Activated T-helper 1 cell treated with anti-CD3 and anti-CD28 coated beads, Interleukin-2, amount 50 U/mL, for 16 hours (primary cell): ENCODE measurements around the gene GRM4.

Experiments used
- DNase-seq, 2 donors: peaks; one replicate each; pipeline ENCODE4 v3.0.0-alpha.2; 2020; ENCODE audit warnings: low read depth in 1 of 2, low spot score in 1 of 2

GRM4 gene

DNA sequence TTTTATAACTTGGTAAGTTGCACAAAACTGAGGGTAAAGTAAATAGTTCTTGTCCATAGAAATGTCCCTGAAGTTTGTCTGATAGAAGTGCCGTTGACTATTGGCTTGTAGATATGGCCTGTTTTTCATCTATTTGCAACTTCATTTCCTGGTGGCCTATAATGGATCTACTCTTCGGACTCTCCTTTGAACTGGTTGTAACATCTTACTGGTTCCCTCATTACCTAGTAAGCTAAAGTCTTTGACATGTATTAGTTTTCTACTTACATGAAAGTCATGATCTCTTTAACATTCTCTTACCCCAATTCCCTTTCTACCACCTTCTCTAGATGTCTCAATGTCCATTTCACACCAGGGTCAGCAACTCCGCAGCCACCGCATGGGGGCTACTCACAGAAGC lies 146.3 kb downstream of the GRM4 start:
- no peak for DNase-seq

DNA sequence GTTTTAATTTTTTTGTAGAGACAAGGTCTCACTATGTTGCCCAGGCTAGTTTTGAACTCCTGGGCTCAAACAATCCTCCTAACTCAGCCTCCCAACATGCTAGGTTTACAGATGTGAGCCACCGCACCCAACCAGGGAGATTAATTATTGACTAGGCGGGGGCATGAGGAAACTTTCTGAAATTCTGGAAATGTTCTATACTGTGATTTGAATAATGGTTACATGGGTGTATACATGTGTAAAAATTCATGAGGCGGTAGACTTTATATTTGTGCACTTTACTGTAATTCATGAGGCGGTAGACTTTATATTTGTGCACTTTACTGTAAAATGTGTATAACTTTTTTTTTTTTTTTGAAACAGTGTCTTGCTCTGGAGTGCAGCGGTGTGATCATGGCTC lies 147.2 kb downstream of the GRM4 start:
- no peak for DNase-seq

- no peak for DNase-seq
Observed at GRCh38 chr6:33997265-33997664, 148.6 kb downstream of the GRM4 start.

DNA sequence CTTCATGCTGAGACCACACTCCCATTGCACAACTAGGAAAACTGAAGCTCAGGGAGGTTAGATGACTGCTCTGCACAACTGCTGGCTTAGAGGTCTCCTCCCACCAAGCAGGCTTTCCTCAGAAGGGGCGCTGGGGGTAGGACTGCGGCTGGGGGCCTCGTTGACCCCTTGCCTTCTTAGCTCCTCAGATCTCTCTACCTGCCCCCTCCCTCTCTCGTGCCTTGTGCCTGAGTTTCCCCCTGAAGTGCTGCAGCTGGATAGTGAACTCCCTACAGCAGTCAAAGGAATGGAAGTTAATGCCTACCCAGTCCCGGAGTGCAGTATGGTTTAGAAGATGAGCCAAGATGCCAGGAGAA lies 149.8 kb downstream of the GRM4 start:
- DNase-seq = no peak

DNA sequence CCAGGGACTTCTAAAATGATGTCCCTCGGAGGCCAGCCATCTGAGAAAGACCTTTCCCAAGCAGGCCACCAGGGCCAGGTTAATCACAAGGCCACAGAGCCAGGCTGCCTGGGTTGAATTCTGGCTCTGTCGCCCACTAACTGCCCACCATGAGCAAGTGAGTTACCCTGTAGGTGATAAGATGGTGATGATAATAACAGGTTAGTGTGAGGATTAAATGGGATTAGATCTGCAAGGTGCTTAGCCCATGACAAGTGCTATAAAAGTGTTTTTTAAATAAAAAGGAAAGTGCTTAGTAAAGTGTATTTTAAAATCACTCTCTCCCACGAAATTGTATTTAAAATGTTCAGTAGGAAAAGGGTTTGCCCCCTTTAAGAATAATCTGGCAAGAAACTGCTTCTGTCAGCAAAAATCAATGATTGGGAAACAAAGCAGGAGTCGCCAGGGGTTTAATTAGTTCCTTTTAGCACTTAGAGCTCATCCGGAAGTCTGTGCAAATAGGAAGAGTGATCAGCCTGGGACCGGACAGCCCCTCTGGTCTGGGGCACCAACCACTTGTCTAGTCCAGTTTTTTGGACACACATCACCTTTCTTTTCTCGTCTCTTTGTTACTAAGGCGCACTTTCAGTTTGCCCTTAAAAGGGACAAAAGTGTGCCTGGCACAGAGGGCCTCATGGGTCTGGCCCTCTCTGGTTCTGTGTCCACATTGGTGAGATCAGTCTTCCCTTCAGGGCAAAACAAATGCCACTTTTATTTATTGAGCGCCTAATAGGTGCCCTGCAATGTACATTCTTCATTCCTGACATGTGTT lies 150.4 kb downstream of the GRM4 start:
- no peak for DNase-seq

- DNase-seq = no peak
Observed at GRCh38 chr6:33994472-33995308, 151.2 kb downstream of the GRM4 start.

- DNase-seq = no peak
Observed at GRCh38 chr6:33993653-33994471, 152.0 kb downstream of the GRM4 start.

- DNase-seq = no peak
Observed at GRCh38 chr6:33993091-33993490, 152.8 kb downstream of the GRM4 start.

GRCh38 chr6:33992191-33992590 lies 153.7 kb downstream of the GRM4 start:
- DNase-seq = no peak

DNA sequence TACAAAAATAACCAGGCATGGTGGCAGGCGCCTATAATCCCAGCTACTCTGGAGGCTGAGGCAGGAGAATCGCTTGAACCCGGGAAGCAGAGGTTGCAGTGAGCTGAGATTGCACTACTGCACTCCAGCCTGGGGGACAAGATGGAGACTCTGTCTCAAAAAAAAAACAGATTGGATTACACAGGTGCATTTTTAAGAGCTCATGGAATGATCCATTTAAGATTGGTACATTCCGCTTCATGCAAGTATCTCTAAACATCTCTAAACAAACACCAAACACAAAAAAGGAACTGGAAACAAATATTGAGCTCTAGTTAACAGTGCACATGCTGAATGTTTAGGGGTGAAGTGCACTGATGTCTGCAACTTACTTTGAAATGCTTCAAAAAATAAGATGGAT lies 154.3 kb downstream of the GRM4 start:
- DNase-seq = no peak

GRCh38 chr6:33990061-33990541 lies 155.8 kb downstream of the GRM4 start:
- DNase-seq = no peak

- no peak for DNase-seq
Observed at GRCh38 chr6:33989016-33989854, 156.7 kb downstream of the GRM4 start.

DNA sequence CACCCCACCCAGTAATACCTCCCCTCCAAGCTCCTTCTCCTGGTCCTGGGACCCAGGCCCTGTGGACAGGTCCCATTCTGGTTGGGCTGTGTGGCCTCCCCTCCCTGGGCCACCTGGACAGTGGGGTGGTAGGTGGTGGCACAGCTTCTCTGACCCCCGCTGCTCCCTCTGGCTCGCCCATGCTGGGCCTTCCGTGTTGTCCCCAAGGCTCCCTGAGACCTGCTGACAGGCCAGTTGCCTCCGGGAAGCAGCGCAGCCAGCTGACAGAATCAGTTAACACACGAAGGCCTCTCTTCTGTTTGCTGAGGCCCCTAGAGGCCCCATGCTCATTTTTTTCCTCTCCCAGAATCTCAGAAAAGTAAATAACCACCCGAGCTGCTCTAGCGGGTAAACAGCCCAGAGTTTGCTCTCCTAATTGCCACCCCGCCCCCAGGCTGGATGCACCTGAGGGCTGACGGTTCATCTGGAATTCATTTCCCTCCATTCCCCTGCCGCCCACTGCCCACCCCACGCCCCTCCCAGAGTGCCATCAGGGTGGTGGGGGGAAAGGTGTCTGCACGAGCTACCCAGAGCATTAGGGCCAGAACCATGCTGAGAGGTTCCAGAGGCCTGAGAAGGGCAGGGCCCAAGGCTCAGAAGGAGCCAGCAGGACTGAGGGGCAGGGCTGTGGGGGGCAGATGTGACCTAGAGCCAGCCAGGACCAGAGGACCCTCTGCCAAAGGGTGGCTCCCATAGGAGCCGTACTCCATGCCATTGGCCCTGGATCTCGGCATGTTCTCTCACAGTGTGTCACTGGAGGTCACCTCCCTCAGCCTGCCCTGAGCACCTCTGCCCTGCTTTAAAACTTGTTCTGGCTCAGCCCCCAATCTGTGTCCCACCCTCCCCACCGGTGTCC lies 157.5 kb downstream of the GRM4 start:
- DNase-seq = no peak

DNA sequence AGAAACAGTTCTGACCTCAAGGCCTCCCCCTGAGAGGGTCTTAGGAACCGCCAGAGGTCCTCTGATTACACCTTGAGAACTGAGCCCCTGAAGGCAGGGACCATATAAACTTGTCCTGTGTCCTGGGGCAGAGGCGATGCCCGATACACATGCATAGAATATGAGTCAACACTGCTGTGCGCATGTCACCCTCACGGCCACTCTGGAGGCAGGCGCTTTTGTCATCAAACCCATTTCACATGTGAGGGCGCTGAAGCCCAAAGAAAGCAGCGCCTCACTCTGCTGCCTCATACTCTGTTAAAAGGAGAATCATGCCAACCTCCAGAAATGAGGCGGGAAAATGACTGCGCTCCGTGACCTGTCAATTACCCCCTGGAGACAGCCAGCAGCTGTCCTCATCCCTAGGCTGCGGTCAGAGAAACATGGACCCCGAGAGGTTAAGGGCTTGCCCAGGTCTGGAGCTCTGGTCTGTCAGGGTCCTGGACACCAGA lies 158.3 kb downstream of the GRM4 start:
- DNase-seq = no peak

DNA sequence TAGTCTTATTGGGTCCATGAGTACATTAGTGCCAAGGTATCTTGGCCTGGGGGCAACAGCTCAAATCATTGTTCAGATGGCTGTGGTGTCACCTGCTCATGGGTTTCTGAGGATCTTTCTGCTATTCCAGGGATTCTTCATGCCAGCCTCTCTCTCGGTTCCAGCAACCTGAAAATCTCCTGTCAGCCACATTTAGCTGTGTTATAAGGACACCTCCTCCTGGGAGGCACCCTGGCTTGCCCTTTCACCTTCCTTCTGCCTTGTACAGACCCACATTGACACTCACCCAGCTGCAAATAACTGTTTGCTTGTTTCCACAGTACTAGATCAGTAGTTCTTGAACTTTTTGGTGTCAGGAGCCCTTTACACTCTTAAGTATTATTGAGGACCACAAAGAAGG lies 159.9 kb downstream of the GRM4 start:
- DNase-seq = no peak

GRCh38 chr6:33985313-33985751 lies 160.6 kb downstream of the GRM4 start:
- DNase-seq = no peak

DNA sequence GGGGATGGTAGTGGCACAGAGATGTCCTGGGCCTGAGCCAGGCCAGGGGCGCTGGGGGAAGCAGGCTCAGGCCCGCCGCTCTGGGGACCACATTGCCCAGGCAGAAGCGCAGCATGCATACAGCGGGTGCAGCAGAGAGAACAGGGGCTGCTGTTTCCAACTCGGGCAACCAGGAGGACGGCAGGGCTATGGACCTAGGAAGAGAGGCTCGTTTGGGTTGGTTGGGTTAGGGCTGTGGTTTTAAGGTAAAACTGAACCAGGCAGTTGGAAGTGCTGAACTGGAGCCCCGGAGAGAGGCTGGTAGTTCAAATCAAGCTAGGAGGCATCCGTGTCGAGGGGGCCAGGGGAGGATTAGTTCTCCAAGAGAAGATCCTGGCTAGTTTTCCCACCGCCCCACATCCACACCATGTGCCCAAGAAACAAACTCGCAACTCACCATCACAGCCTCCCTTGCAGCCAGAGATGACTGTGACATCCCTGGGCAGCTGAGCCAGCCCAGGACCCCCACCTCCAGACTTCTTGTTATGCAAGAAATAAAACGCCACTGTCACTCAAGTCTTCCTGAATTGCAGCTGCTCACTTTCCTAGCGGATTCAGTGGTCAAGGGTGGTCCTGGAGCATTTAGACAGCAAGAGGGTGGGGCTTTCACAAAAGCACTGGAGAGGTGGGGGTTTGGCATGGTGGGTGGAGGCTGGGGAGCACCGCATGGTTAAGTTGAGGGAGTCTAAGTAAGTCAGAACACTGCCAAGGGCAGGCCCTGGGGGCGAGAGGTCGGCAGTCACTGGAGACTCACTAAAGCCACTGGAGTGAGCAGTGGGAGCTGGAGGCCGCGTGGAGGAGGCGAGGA lies 161.2 kb downstream of the GRM4 start:
- DNase-seq = no peak

DNA sequence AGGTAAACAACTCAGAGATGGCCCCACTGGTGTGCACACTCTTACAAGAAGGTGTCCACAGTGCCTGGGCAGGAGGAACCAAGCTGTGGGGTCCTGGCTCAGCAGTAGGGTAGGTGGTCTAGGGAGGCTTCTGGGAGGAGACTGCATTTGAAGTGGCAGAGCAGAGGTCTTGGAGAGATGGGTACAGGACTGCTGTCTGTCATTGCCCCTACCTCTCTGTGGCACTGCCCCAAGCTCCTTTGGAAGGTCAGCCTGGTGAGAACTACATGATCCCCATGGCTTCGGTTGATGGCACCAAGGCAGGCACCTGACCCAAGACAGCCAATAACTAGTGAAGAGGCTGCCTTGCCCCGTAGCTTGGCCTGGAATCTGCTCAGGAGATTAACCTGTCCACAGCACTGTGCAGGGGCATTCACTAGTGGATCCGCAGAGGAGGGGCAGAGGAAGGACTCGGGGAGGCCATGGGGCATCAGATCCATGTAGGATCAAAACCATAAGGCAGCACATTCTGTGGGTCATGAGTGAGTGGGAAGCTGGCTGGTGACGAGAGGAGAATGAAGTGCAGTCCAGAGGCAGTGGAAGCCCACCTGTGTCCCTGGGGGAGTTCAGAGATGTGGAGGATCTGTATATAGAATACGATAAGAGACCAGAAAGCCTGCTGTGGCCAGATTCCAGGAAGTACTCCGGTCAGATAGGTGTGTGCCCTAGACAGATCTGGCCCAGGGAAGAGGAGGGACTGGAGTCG lies 162.0 kb downstream of the GRM4 start:
- no peak for DNase-seq
